GM10266 (cell line): Measurements from ENCODE around the gene GOLGA8K.
"Not testable (repeated sequence)": the region's sequence is repeated elsewhere in the genome, so short reads cannot be mapped to it uniquely, and the experiment has no call there.

Source experiments
- DNase-seq: peaks from one replicate; pipeline ENCODE4 v3.0.0; 2012; ENCODE audit errors: extremely low spot score

Gene GOLGA8K, protein sequence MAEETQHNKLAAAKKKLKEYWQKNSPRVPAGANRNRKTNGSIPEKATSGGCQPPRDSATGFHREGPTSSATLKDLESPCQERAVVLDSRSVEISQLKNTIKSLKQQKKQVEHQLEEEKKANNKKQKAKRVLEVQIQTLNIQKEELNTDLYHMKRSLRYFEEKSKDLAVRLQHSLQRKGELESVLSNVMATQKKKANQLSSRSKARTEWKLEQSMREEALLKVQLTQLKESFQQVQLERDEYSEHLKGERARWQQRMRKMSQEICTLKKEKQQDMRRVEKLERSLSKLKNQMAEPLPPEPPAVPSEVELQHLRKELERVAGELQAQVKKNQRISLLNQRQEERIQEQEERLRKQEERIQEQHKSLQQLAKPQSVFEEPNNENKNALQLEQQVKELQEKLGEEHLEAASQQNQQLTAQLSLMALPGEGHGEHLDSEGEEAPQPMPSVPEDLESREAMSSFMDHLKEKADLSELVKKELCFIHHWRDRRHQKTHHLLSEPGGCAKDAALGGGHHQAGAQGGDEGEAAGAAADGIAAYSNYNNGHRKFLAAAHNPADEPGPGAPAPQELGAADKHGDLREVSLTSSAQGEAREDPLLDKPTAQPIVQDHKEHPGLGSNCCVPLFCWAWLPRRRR

GRCh38 chr15:32403192-32403591 is at the start of gene GOLGA8K:
Gene GOLGA8K, minus strand, starts transcription at chr15:32403292. Its CDS starts 98 bp downstream, at chr15:32403194.
- not testable (repeated sequence) for DNase-seq

DNA sequence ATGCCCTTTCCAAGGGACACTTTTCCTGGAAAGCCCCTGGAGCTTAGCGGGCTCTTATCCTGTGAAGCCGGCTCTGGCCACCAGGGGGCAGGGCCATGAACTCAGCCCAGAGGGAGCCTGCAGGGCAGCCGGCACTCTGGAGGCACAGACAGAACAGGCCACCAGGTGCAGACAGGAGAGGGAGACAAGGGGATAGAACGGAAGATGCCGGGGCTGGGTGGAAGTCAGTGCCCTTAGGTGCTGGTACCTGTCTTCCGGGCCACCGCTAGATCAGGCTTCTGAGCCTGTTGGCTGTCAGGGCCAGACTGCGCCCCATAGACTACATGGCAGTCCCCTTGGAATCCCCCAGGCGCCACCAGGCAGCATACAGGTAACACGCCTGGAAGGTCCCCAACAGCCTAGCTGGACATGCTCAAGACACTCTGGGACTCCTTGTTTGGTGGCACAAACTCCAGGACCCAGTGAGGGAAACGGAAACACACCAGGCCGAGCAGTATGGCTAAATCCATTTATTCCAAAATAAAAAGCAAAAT is 37.4 kb upstream of the GOLGA8K start:
- not testable (repeated sequence) for DNase-seq

DNA sequence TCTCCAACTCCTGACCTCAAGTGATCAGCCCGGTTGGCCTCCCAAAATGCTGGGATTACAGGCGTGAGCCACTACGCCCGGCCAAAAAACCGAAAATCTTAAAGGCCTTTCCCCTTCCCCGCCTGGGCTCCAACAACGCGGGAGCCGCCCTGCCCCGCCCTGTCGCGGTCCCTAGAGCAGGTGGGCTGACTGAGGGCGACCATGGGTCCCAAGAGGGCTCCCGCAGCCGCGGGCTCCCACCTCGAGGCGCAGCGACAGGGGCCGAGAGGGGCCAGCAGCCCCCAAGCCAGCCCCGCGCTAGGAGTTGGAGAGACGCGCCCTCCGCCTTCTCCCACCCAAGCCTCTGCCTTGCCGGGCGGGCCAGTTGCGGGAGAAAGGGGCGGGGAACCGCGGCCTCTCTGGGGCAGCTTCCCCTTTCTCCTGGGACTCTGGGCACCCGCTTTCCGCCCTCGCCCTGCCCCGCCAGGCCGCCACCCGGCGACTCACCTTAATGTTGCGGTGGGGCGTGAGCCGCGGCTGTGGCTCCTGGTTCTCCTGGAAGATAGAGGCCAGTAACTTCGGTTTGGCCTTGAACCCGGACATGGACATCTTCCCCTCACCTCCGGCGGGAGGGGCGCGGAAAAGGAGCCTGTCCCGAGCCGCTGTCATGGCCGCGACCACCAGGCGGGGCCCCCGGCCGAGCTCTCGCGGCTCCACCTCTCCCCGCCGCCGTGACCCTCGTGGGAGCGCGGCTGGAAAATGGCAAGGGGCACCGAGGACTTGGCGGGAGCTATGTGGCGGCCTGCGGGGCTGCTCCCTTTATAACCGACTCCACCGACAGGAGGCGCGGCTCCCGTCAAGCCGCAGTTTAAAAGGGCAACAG is 31.2 kb upstream of the GOLGA8K start:
- DNase-seq: not testable (repeated sequence)

GRCh38 chr15:32427635-32428034 is 24.5 kb upstream of the GOLGA8K start:
- not testable (repeated sequence) for DNase-seq

DNA sequence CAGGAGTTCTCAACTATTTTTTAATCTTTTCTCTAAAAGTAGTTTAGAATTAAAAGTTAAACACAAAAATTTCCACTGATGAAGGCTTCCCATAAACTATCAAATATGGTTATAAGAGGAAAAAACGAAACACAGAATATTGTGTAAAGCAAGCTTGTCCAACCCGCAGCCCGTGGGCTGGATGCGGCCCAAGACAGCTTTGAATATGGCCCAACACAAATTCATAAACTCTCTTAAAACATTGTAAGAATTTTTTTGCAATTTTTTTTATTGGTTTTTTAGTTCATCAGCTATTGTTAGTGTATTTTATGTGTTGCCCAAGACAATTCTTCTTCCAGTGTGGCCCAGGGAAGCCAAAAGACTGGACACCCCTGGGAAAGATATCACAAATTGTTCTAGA is 23.4 kb upstream of the GOLGA8K start:
- not testable (repeated sequence) for DNase-seq

DNA sequence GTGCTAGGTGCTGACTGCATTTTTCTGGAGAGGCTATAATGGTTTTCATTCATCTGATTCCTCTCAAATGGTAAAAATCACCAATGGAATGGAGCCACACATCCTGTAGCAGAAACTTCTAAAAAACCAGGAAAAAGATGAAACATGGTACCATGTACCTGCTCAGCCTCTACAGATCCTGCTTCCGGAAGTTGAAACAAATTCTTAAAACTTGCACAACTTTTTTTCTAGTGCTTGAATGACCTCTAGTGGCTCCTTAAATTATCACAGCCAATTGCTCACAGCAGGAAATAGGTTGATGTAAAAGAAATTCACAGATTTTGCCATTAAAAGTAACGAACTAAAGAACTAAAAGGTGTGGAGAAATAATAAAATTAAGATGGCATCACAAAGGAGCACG is 4.8 kb upstream of the GOLGA8K start:
- not testable (repeated sequence) for DNase-seq

DNA sequence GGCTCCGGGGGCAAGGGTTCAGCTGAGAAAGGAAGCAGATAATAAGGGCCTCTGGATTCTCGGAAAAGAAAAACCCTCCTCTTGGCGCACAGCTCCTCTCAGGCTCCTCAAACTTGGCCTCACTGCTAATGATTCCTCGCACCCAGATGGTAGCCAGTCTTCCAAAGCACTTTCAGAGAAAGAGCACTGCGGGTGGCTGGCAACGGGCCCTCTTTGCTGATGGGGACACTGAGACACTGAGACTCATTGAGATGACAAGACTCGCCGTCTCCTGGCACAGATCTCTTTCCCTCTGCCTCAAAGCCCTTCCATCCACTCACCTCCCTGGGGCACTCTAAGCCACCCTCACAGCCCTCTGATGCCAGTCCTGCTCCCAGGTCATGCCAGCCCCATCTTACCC is 6.6 kb downstream of the GOLGA8K start:
- DNase-seq: not testable (repeated sequence)

GRCh38 chr15:32394745-32395144 is 8.3 kb downstream of the GOLGA8K start:
- DNase-seq: not testable (repeated sequence)

DNA sequence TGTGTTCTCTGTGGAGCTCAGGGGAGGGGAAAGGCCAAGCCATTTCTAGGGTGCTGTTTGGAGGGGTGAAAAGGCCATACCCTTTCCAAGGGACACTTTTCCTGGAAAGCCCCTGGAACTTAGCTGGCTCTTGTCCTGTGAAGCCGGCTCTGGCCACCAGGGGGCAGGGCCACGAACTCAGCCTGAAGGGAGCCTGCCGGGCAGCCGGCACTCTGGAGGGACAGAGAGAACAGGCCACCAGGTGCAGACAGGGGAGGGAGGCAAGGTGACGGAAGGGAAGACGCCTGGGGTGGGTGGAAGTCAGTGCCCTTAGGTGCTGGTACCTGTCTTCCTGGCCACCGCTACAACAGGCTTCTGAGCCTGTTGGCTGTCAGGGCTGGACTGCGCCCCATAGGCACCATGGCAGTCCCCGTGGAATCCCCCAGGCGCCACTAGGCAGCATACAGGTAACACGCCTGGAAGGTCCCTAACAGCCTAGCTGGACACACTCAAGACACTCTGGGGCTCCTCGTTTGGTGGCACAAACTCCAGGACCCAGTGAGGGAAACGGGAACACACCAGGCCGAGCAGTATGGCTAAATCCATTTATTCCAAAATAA is 14.9 kb downstream of the GOLGA8K start:
- DNase-seq: not testable (repeated sequence)

GRCh38 chr15:32385823-32386495 is 17.1 kb downstream of the GOLGA8K start:
- not testable (repeated sequence) for DNase-seq

DNA sequence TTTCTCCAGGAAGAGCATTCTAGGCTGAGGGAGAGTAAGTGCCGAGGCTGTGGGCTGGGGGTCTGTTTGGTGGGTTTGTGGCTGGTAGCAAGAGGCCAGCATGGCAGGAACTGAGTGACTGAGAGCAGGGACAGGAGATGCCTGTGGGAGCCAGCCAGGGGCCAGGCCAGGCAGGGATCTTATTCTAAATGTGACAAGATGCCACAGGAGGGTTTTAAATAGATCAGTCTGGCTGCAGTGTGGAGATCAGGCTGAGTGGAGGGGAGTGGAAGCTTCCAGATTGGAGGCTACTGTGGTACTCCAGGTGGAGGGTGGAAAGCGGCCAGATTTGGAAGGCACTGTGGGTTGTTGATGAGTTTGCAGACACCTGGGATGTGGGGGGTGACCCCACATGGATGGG is 28.9 kb downstream of the GOLGA8K start:
- DNase-seq: not testable (repeated sequence)

DNA sequence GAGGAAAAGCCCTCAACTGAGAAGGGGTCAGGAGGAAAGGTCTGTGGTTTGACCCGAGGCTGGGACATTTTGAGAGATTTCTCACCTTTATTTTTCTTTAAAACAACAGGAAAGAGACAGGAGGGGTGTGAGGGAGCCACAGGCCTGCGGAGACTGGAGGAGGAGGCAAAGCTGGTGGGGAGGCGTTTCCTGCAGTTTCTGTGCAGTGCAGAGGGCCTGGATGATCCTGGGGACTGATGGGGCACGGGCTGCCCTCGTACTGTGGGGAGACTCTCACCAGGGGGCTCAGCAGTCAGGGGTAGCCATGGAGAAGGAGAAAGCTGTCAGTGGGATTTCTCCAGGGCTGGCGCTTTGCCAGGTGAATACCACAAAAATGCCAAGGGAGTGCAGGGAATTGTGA is 29.4 kb downstream of the GOLGA8K start:
- DNase-seq: not testable (repeated sequence)

DNA sequence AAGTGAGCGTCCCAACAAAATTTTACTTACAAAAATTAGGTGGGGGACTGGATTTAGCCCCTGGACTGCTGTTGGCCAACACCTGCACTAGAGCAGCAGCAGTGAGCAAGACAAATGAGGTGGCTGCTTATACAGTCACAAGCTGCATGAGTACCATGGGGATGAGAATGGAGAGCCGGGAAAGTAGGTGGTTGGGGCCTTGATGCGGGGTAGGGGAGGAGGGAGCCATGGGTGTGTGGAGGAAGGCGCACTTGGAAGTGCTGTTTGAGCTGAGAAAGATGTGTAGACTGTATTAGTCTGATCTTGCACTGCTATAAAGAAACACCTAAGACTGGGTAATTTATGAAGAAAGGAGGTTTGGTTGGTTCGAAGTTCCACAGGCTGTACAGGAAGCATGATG is 31.0 kb downstream of the GOLGA8K start:
- not testable (repeated sequence) for DNase-seq

DNA sequence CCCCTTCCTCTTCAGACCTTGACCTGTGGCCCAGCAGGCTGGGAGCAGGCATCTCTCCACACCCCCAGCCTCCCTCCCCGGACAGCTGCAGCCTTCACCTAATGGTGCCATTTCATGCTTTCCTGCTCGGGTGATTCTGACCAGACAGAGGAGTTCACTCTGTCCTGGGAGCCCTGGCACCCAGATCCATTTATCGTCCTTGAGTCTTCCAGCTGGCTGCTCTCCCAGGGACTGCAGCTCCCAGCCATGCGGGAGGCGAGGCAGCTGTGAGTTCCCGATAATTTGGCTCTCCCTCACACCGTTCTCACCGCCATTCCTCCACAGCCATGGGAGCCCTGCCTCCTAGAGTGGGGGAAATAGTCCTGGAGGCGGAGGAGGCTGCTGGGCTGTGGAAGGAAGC is 32.6 kb downstream of the GOLGA8K start:
- not testable (repeated sequence) for DNase-seq

GRCh38 chr15:32370064-32370463 is 33.0 kb downstream of the GOLGA8K start:
- not testable (repeated sequence) for DNase-seq

GRCh38 chr15:32366492-32366891 is 36.6 kb downstream of the GOLGA8K start:
- DNase-seq: not testable (repeated sequence)

DNA sequence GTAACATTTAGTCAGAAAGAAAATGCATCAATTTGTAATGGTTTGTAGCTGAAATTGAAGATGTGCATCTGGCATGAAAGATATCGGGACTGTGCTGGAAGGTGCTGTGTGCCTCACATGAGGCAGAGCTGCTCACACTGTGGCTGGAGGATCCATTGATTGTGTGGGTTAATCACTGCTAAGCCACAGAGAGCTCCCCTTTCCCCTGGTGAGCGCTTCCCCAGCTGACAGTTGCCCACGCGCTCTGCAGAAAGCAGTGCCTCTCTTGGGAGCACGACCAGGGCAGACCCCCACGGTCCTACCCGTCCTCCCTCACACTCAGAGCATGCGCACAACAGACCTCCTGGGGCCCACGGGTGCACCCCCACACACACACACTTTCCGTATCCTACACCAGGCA is 37.1 kb downstream of the GOLGA8K start:
- DNase-seq: not testable (repeated sequence)

- DNase-seq: not testable (repeated sequence)
Observed at GRCh38 chr15:32364944-32365343, 38.1 kb downstream of the GOLGA8K start.

- DNase-seq: not testable (repeated sequence)
Observed at GRCh38 chr15:32363449-32363848, 39.6 kb downstream of the GOLGA8K start.

DNA sequence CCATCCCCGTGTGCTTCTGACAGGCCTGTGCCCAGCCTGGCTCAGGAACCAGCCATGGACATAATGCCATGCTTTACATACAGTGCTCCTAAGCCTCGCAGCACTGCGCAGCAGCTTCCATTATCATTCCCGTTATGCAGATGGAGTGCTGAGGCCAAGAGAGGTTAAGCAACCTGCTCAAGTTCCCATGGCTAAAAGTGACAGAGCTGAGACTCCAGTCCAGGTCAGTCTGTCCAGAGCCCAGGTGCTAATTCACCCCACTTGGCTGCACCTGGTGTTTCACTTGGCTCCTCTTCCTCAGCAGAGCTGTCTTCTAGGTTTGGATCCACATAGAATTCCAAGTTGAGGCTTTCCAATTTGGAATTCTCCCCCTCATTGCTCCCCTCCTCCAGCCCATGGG is 41.4 kb downstream of the GOLGA8K start:
- DNase-seq: not testable (repeated sequence)
